ENCODE measurements around the gene CELF4. TPM values are rescaled to one million over a fixed set of nuclear protein-coding genes. Genes with fewer than 3 reads are reported as not detected.

CELF4 gene
- total and polyA plus RNA-seq, 10 donors, result 0.46 to 3.5 (median 0.78) TPM

GRCh38 chr18:37441821-37442220 is 123.8 kb downstream of the CELF4 start:
- intact Hi-C loops (cut with DNase I; ENCODE audit: low total_unique reads), result no loop called here
- no peak for DNase-seq
- Histone ChIP-seq H3K27ac (no peak overlapping the region), H3K4me1 (peaks cover 0 to 11% (median 0%) of the 10 kb centered on the region in 6 donors), H3K4me3 (no peak overlapping the region), H3K36me3 (no peaks in the 10 kb centered on the region), H3K9me3 (no peaks in the 10 kb centered on the region), H3K27me3 (replicated peaks in 1 of 7) (peaks cover 0 to 41% (median 0%) of the 10 kb centered on the region in 7 donors)
- 68 to 83% (median 73%) methylated on average over 11 of the region's 11 CpGs for WGBS, 5 donors
- TF ChIP-seq CTCF (IDR thresholded peaks at IDR 0.05 in 8 of 11, conservative IDR thresholded peaks at IDR 0.05 in 3 of 11) (no peak), POLR2A (IDR thresholded peaks at IDR 0.05) (no peak), POLR2AphosphoS5 (IDR thresholded peaks at IDR 0.05) (no peak)

GRCh38 chr18:37440206-37440605 is 125.4 kb downstream of the CELF4 start:
- no peak overlapping the region for H3K4me3 ChIP-seq
- peaks cover 0 to 51% (median 0%) of the 10 kb centered on the region in 7 donors for H3K27me3 ChIP-seq (replicated peaks in 1 of 7)
- WGBS, 5 donors, result 55 to 73% (median 61%) methylated on average over 4 to 6 of the region's 6 CpGs
- H3K9me3 ChIP-seq, result no peaks in the 10 kb centered on the region
- DNase-seq, result no peak
- peaks cover 0 to 11% (median 0%) of the 10 kb centered on the region in 6 donors for H3K4me1 ChIP-seq
- no peak overlapping the region for H3K27ac ChIP-seq
- intact Hi-C loops (cut with DNase I; ENCODE audit: low total_unique reads), result no loop called here
- no peaks in the 10 kb centered on the region for H3K36me3 ChIP-seq
- TF ChIP-seq CTCF (IDR thresholded peaks at IDR 0.05 in 8 of 11, conservative IDR thresholded peaks at IDR 0.05 in 3 of 11) (no peak), POLR2AphosphoS5 (IDR thresholded peaks at IDR 0.05) (no peak), POLR2A (IDR thresholded peaks at IDR 0.05) (no peak)

- Histone ChIP-seq H3K27me3 (replicated peaks in 1 of 7) (peaks cover 0 to 37% (median 0%) of the 10 kb centered on the region in 7 donors), H3K4me1 (peaks cover 0 to 11% (median 0%) of the 10 kb centered on the region in 6 donors), H3K9me3 (no peaks in the 10 kb centered on the region), H3K36me3 (no peaks in the 10 kb centered on the region), H3K4me3 (no peak overlapping the region), H3K27ac (no peak overlapping the region)
- no peak for DNase-seq
- TF ChIP-seq POLR2A (IDR thresholded peaks at IDR 0.05) (no peak), CTCF (IDR thresholded peaks at IDR 0.05 in 8 of 11, conservative IDR thresholded peaks at IDR 0.05 in 3 of 11) (no peak), POLR2AphosphoS5 (IDR thresholded peaks at IDR 0.05) (no peak)
- intact Hi-C loops (cut with DNase I; ENCODE audit: low total_unique reads), result no loop called here
- 78 to 94% (median 85%) methylated on average over 7 of the region's 7 CpGs for WGBS, 5 donors
These were observed 127.0 kb downstream of the CELF4 start for GRCh38 chr18:37438417-37439180.

- TF ChIP-seq POLR2AphosphoS5 (IDR thresholded peaks at IDR 0.05), result no peak
- TF ChIP-seq CTCF (IDR thresholded peaks at IDR 0.05 in 8 of 11, conservative IDR thresholded peaks at IDR 0.05 in 3 of 11), result no peak
- no peak for TF ChIP-seq POLR2A (IDR thresholded peaks at IDR 0.05)
- Histone ChIP-seq H3K27me3 (replicated peaks in 1 of 7) (peaks cover 0 to 24% (median 0%) of the 10 kb centered on the region in 7 donors), H3K27ac (no peak overlapping the region), H3K4me3 (no peak overlapping the region), H3K9me3 (no peaks in the 10 kb centered on the region), H3K4me1 (peaks cover 0 to 11% (median 0%) of the 10 kb centered on the region in 6 donors), H3K36me3 (no peaks in the 10 kb centered on the region)
- WGBS, 5 donors, result 19 to 32% (median 19%) methylated on average over 15 of the region's 15 CpGs
- intact Hi-C loops (cut with DNase I; ENCODE audit: low total_unique reads), result no loop called here
- DNase-seq, result no peak
These were observed 129.6 kb downstream of the CELF4 start for GRCh38 chr18:37435996-37436395.

Measured in spleen (tissue), 11 donors.